ENCODE measurements around the gene VAPA. TPM values are rescaled to one million over a fixed set of nuclear protein-coding genes. Genes with fewer than 3 reads are reported as not detected.

Gene VAPA
- total RNA-seq, 4 donors from 2014 or later: 276 to 386 (median 317) TPM

- 0 to 27% methylated on average over 1 to 3 of the region's 3 CpGs for WGBS, 2 donors (ENCODE audit: low coverage in 1 of 2)
- TF ChIP-seq POLR2AphosphoS5 (IDR thresholded peaks at IDR 0.05) (peak; percentile 23), EP300 (IDR thresholded peaks at IDR 0.05) (no peak)
- TF ChIP-seq, protein P1, sequence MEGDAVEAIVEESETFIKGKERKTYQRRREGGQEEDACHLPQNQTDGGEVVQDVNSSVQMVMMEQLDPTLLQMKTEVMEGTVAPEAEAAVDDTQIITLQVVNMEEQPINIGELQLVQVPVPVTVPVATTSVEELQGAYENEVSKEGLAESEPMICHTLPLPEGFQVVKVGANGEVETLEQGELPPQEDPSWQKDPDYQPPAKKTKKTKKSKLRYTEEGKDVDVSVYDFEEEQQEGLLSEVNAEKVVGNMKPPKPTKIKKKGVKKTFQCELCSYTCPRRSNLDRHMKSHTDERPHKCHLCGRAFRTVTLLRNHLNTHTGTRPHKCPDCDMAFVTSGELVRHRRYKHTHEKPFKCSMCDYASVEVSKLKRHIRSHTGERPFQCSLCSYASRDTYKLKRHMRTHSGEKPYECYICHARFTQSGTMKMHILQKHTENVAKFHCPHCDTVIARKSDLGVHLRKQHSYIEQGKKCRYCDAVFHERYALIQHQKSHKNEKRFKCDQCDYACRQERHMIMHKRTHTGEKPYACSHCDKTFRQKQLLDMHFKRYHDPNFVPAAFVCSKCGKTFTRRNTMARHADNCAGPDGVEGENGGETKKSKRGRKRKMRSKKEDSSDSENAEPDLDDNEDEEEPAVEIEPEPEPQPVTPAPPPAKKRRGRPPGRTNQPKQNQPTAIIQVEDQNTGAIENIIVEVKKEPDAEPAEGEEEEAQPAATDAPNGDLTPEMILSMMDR (IDR thresholded peaks at IDR 0.05): no peak
- H3K9me3 ChIP-seq: no peaks in the 10 kb centered on the region
- peak; percentile 33 for ATAC-seq
- H3K36me3 ChIP-seq: peaks cover 0 to 10% of the 10 kb centered on the region in 2 donors
- H3K4me3 ChIP-seq: no peak overlapping the region
- H3K27me3 ChIP-seq: no peaks in the 10 kb centered on the region
- H3K4me1 ChIP-seq: peaks cover 0 to 10% (median 0%) of the 10 kb centered on the region in 3 donors
- peak overlapping the region in 1 of 4 donors; percentile 12 for H3K27ac ChIP-seq
Measured at GRCh38 chr18:9961041-9961440, 47.2 kb downstream of the VAPA start.

GRCh38 chr18:9965711-9966624 is 52.2 kb downstream of the VAPA start:
- no peak overlapping the region for H3K4me3 ChIP-seq
- peaks cover 0 to 7% (median 0%) of the 10 kb centered on the region in 3 donors for H3K4me1 ChIP-seq
- no peaks in the 10 kb centered on the region for H3K36me3 ChIP-seq
- TF ChIP-seq POLR2AphosphoS5 (IDR thresholded peaks at IDR 0.05): no peak
- TF ChIP-seq POLR2A (IDR thresholded peaks at IDR 0.05): no peak
- TF ChIP-seq EP300 (IDR thresholded peaks at IDR 0.05): no peak
- TF ChIP-seq, protein P1 (IDR thresholded peaks at IDR 0.05): no peak
- H3K9me3 ChIP-seq: no peaks in the 10 kb centered on the region
- H3K27me3 ChIP-seq: no peaks in the 10 kb centered on the region
- no peak overlapping the region for H3K27ac ChIP-seq
- no peak for ATAC-seq
- WGBS, 2 donors (ENCODE audit: low coverage in 1 of 2): 72 to 79% methylated on average over 3 to 5 of the region's 9 CpGs

DNA sequence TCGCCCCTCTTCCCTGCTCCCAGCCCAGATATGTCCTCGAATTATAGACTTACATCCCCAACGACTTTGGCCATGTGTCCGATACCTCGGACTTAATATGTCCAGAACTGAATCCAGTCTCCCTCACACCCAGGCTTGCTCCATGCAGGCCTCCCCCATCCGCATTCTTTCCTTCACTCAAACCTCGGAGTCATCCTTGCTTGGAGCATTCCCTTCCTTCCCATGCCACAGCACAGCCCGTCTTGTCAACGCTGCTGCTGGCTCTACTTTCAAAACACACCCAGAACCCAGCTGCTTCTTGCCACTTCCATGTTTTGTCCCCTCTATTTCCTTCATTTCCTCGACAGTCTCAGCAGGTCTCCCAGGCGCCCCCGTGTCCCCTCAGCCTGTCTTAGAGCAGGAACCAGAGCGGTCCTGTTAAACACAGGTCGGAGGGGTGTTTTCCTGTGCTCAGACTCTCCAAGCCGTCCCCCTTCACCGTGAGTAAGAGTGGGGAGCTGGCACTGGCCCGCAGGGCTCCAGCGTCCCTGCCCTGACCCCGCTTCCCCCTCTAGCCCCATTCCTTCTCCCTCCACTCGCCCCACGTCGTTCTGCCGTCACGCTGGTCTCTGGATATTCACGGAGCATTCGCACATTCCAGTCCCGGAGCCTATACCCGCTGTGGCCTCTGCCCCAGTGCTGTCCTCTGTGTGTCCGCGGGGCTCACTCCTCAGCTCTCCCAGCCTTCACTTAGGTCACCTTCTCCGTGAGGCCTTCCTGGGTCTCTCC is 54.4 kb downstream of the VAPA start:
- Histone ChIP-seq H3K4me3 (peak overlapping the region in 1 of 2 donors; percentile 1), H3K36me3 (no peaks in the 10 kb centered on the region), H3K9me3 (no peaks in the 10 kb centered on the region), H3K27me3 (no peaks in the 10 kb centered on the region), H3K4me1 (peaks cover 0 to 8% (median 0%) of the 10 kb centered on the region in 3 donors), H3K27ac (no peak overlapping the region)
- ATAC-seq: peak; percentile 38
- TF ChIP-seq, protein P1 (IDR thresholded peaks at IDR 0.05): no peak
- no peak for TF ChIP-seq POLR2A (IDR thresholded peaks at IDR 0.05)
- TF ChIP-seq EP300 (IDR thresholded peaks at IDR 0.05): no peak
- no peak for TF ChIP-seq POLR2AphosphoS5 (IDR thresholded peaks at IDR 0.05)
- 40 to 42% methylated on average over 15 to 24 of the region's 31 CpGs for WGBS, 2 donors (ENCODE audit: low coverage in 1 of 2)

DNA sequence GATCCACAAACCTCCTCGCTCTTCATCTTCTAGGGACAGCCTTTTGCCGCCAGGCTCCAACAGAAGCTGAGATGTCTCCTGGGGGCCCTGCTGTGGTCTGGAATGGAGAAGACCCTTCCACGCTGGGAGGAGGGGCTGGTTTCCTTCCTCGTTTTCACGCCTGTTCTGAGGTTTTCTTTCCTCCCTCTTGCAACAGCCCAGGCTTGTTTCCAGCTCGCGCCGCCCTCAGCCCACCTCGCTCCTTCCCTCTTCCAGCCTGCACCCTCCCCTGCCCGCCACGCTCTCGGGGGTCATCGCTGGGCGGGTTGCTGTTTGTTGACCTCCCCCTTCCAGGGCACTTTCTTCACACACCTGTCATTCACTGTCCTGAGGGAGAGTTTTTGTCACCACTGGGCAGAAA is 55.4 kb downstream of the VAPA start:
- Histone ChIP-seq H3K36me3 (no peaks in the 10 kb centered on the region), H3K4me1 (peaks cover 0 to 8% (median 0%) of the 10 kb centered on the region in 3 donors), H3K9me3 (no peaks in the 10 kb centered on the region), H3K4me3 (no peak overlapping the region), H3K27me3 (no peaks in the 10 kb centered on the region), H3K27ac (no peak overlapping the region)
- 80 to 88% methylated on average over 12 of the region's 14 CpGs for WGBS, 2 donors (ENCODE audit: low coverage in 1 of 2)
- ATAC-seq: no peak
- TF ChIP-seq EP300 (IDR thresholded peaks at IDR 0.05) (no peak), POLR2A (IDR thresholded peaks at IDR 0.05) (no peak), POLR2AphosphoS5 (IDR thresholded peaks at IDR 0.05) (no peak)
- TF ChIP-seq, protein P1 (IDR thresholded peaks at IDR 0.05): no peak

Measured in gastroesophageal sphincter (tissue), 4 donors.